HCT116 (cell line): Measurements from ENCODE around the gene FAM50A. TPM values are rescaled to one million over a fixed set of nuclear protein-coding genes. Genes with fewer than 3 reads are reported as not detected.

Source experiments
- ATAC-seq: fragments of 200-7000 bp; cut with Tn5 transposase; 2 replicates; pipeline ENCODE4 v1.9.1; 2020; ENCODE audit warnings: mild to moderate bottlenecking, moderate library complexity
- BruUV-seq: library from RNA; stranded (reverse); fragments of 400-500 nt; replicated peaks from 2 replicates; lab custom pipeline; 2021; lab: Mats Ljungman, UMichigan
- CTCF ChIA-PET: fragments of 300-600 bp; sonication (Branson Sonifier 250); formaldehyde crosslinking; loops from one replicate; lab custom pipeline; 2021; ENCODE audit warnings: antibody characterized with exemption; lab: Charles Lee
- POLR2A ChIA-PET: fragments of 300-600, 350-600 bp; sonication (Branson Sonifier 250); formaldehyde crosslinking; loops from one replicate; lab custom pipeline; 2021; ENCODE audit warnings: antibody characterized with exemption; lab: Charles Lee
- RAD21 ChIA-PET, 2 experiments: fragments of 300-600 bp; sonication (Branson Sonifier 250); formaldehyde crosslinking; loops; one replicate each; lab custom pipeline; 2023; ENCODE audit warnings: low total read pairs in 2 of 2; ENCODE audit not compliant: uncharacterized antibody in 2 of 2, unreplicated experiment in 2 of 2, low non-redundant PET in 1 of 2; lab: Charles Lee
- DNase-seq: peaks from one replicate; pipeline ENCODE4 v3.0.0-alpha.2; 2010; ENCODE audit warnings: low read depth, low spot score
- H2AFZ ChIP-seq: fragments of 200-600 bp; shearing (Covaris generic), sonication (generic); 2 replicates; pipeline ENCODE4 v1.6.1; 2017; ENCODE audit warnings: low read depth, mixed run types, mixed read lengths, antibody characterized with exemption, low read length; ENCODE audit not compliant: poor library complexity, severe bottlenecking
- H3K27ac ChIP-seq: 2 replicates; pipeline ENCODE4 v1.5.1; 2012; ENCODE audit warnings: low read depth, low read length
- H3K27me3 ChIP-seq: fragments of 200-600 bp; sonication (generic); 2 replicates; pipeline ENCODE4 v1.6.1; 2016; ENCODE audit warnings: mixed run types, low read length, mixed read lengths; ENCODE audit not compliant: insufficient read depth
- H3K36me3 ChIP-seq, 2 experiments: fragments of 200-500 bp in 1 of 2; fragments of 200-600 bp in 1 of 2; sonication (Bioruptor generic) in 1 of 2; sonication (generic) in 1 of 2; 2 replicates each; pipeline versions ENCODE4 v1.5.1 to v1.6.1; 2014 to 2016; ENCODE audit warnings: low read length in 2 of 2, inconsistent platforms in 1 of 2, mixed read lengths in 1 of 2, mixed run types in 1 of 2; ENCODE audit not compliant: insufficient read depth in 2 of 2, control insufficient read depth in 1 of 2
- H3K4me1 ChIP-seq, 2 experiments: fragments of 200-600 bp in 1 of 2; sonication (generic) in 1 of 2; 2 replicates each; pipeline versions ENCODE4 v1.5.1 to v1.6.1; 2012 to 2017; ENCODE audit warnings: low read length in 2 of 2, inconsistent platforms in 1 of 2, mild to moderate bottlenecking in 1 of 2, mixed read lengths in 1 of 2, mixed run types in 1 of 2, moderate library complexity in 1 of 2; ENCODE audit not compliant: insufficient read depth in 2 of 2, control insufficient read depth in 1 of 2
- H3K4me2 ChIP-seq: fragments of 200-600 bp; sonication (generic); 2 replicates; pipeline ENCODE4 v1.6.1; 2017; ENCODE audit warnings: mixed run types, low read length, mixed read lengths
- H3K4me3 ChIP-seq, 2 experiments: fragments of 200-600 bp in 1 of 2; sonication (generic) in 1 of 2; replicated peaks in 1 of 2; 2 replicates each; pipeline ENCODE4 v1.5.1; 2011 to 2016; ENCODE audit warnings: low read length in 2 of 2, control low read depth in 1 of 2, low read depth in 1 of 2, mild to moderate bottlenecking in 1 of 2, mixed read lengths in 1 of 2, mixed run types in 1 of 2
- H3K79me2 ChIP-seq: fragments of 200-600 bp; sonication (generic); 2 replicates; pipeline ENCODE4 v1.6.1; 2017; ENCODE audit warnings: mild to moderate bottlenecking, mixed run types, low read length, moderate library complexity, mixed read lengths; ENCODE audit not compliant: insufficient read depth
- H3K9ac ChIP-seq: fragments of 200-600 bp; sonication (generic); 2 replicates; pipeline ENCODE4 v1.6.1; 2016; ENCODE audit warnings: low read length, mixed read lengths
- H3K9me2 ChIP-seq: fragments of 200-600 bp; sonication (generic), shearing (Covaris generic); 2 replicates; pipeline ENCODE4 v1.6.1; 2017; ENCODE audit warnings: mixed run types, mild to moderate bottlenecking, moderate library complexity; ENCODE audit not compliant: insufficient read depth
- H3K9me3 ChIP-seq, 2 experiments: fragments of 200-500 bp in 1 of 2; fragments of 200-600 bp in 1 of 2; sonication (Bioruptor generic) in 1 of 2; sonication (generic) in 1 of 2; 2 replicates each; pipeline ENCODE4 v1.6.1; 2014 to 2017; ENCODE audit warnings: low read length in 2 of 2, mixed read lengths in 2 of 2, inconsistent platforms in 1 of 2, low read depth in 1 of 2, mild to moderate bottlenecking in 1 of 2, mixed run types in 1 of 2, moderate library complexity in 1 of 2; ENCODE audit not compliant: control insufficient read depth in 1 of 2, insufficient read depth in 1 of 2
- H4K20me1 ChIP-seq: fragments of 200-600 bp; sonication (generic), shearing (Covaris generic); 2 replicates; pipeline ENCODE4 v1.6.1; 2017; ENCODE audit warnings: mixed run types, mild to moderate bottlenecking, moderate library complexity; ENCODE audit not compliant: insufficient read depth
- CBX3 ChIP-seq: IDR thresholded peaks from 2 replicates; pipeline ENCODE4 v1.6.1; 2012; ENCODE audit warnings: low read depth
- CTCF ChIP-seq, 3 experiments: fragments of 200-600 bp in 1 of 3; sonication (generic) in 1 of 3; IDR thresholded peaks in 2 of 3; conservative IDR thresholded peaks in 1 of 3; 2 replicates each; pipeline ENCODE4 v1.5.1; 2012 to 2017; ENCODE audit warnings: low read depth in 2 of 3, low read length in 2 of 3, antibody characterized with exemption in 1 of 3, borderline replicate concordance in 1 of 3, control low read depth in 1 of 3, mild to moderate bottlenecking in 1 of 3, mixed read lengths in 1 of 3, mixed run types in 1 of 3, moderate library complexity in 1 of 3; ENCODE audit not compliant: insufficient read depth in 1 of 3
- EGR1 ChIP-seq: IDR thresholded peaks from 2 replicates; pipeline ENCODE4 v1.6.1; 2012; ENCODE audit warnings: low read depth
- POLR2AphosphoS5 ChIP-seq: IDR thresholded peaks from 2 replicates; pipeline ENCODE4 v1.6.1; 2011; ENCODE audit warnings: mild to moderate bottlenecking, low read depth, low read length, moderate library complexity
- REST ChIP-seq: IDR thresholded peaks from 2 replicates; pipeline ENCODE4 v1.6.1; 2012; ENCODE audit warnings: low read depth
- TCF7L2 ChIP-seq: IDR thresholded peaks from 2 replicates; pipeline ENCODE4 v1.7.0; 2011; ENCODE audit warnings: borderline replicate concordance, inconsistent platforms; ENCODE audit not compliant: insufficient read depth, insufficient read length; ENCODE audit errors: extremely low read depth
- intact Hi-C: fragments of 100-400 bp; cut with micrococcal nuclease; formaldehyde crosslinking; loops from 2 replicates; pipeline ENCODE4 v1.10.0; 2022
- total RNA-seq: library from RNA; stranded (reverse); gene quantifications from one replicate; pipeline ENCODE4 v1.2.1, GENCODE V29; 2021; ENCODE audit not compliant: unreplicated experiment
- TF ChIP-seq, protein P1 (sequence below): IDR thresholded peaks from 2 replicates; pipeline ENCODE4 v1.6.1; 2012

The FAM50A gene
- total RNA-seq, 1 experiment from 2014 or later: 46.5 TPM

- Histone ChIP-seq H3K4me2 (no peak overlapping the region), H3K4me3 (no peak overlapping the region), H3K36me3 (peaks cover 0 to 2% of the 10 kb centered on the region in 2 experiments; a peak in 1 of 4 replicates), H3K4me1 (no peaks in the 10 kb centered on the region), H3K27ac (no peak overlapping the region), H3K9me2 (no peaks in the 10 kb centered on the region), H2AFZ (no peak overlapping the region), H3K27me3 (no peaks in the 10 kb centered on the region), H3K9me3 (no peaks in the 10 kb centered on the region), H3K9ac (no peak overlapping the region), H3K79me2 (no peaks in the 10 kb centered on the region), H4K20me1 (no peaks in the 10 kb centered on the region)
- DNase-seq (no peak), ATAC-seq (no peak)
- ChIA-PET POLR2A (no interaction called here), CTCF (no interaction called here), RAD21 (no interaction called here)
- no peak for TF ChIP-seq CBX3
- no peak for TF ChIP-seq POLR2AphosphoS5
- no peak for TF ChIP-seq CTCF (IDR thresholded peaks at IDR 0.05 in 2 of 3, conservative IDR thresholded peaks at IDR 0.05 in 1 of 3; ENCODE audit: borderline replicate concordance in 1 of 3, insufficient read depth in 1 of 3, low read depth in 2 of 3, low read length in 2 of 3)
- no peak for TF ChIP-seq TCF7L2
- TF ChIP-seq REST: no peak
- TF ChIP-seq EGR1: no peak
- TF ChIP-seq, protein P1, sequence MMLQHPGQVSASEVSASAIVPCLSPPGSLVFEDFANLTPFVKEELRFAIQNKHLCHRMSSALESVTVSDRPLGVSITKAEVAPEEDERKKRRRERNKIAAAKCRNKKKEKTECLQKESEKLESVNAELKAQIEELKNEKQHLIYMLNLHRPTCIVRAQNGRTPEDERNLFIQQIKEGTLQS: no peak
- intact Hi-C loops: no loop called here
- no TSS peak for BruUV-seq
Observed at GRCh38 chrX:154470434-154470833, 26.5 kb downstream of the FAM50A start.
